Vagina (tissue), 2 donors: ENCODE results near the gene CEP128. TPM values are rescaled to one million over a fixed set of nuclear protein-coding genes. Genes with fewer than 3 reads are reported as not detected.
A peak's percentile ranks its signal among the peaks of the same experiment; 100 is the strongest.

Experiments
- DNase-seq, 2 donors: peaks; one replicate each; pipeline ENCODE4 v3.0.0-alpha.2; 2017; ENCODE audit errors: extremely low spot score in 2 of 2
- H3K27ac ChIP-seq: fragments of 200-600 bp; sonication (generic); one replicate; pipeline ENCODE4 v1.5.1; 2019
- H3K27me3 ChIP-seq: fragments of 200-600 bp; sonication (generic); one replicate; pipeline ENCODE4 v1.5.1; 2019
- H3K36me3 ChIP-seq, 2 donors: fragments of 200-600 bp; sonication (generic); one replicate each; pipeline ENCODE4 v1.5.1; 2017 to 2019
- H3K4me1 ChIP-seq: fragments of 200-600 bp; sonication (generic); one replicate; pipeline ENCODE4 v1.5.1; 2019
- H3K4me3 ChIP-seq, 2 donors: fragments of 200-600 bp; sonication (generic); 1 replicate in 1 of 2; 2 replicates in 1 of 2; pipeline ENCODE4 v1.5.1; 2016 to 2019
- H3K9me3 ChIP-seq: fragments of 200-600 bp; sonication (generic); one replicate; pipeline ENCODE4 v1.5.1; 2019
- POLR2A ChIP-seq, 2 donors: fragments of 450-650 bp; IDR thresholded peaks; one replicate each; pipeline ENCODE4 v1.6.1; 2017; ENCODE audit warnings: antibody characterized with exemption in 2 of 2, mild to moderate bottlenecking in 2 of 2, moderate library complexity in 2 of 2
- POLR2AphosphoS5 ChIP-seq, 2 donors: sonication (generic); formaldehyde crosslinking; IDR thresholded peaks; one replicate each; pipeline ENCODE4 v1.9.0; 2017; ENCODE audit warnings: antibody characterized with exemption in 2 of 2, mild to moderate bottlenecking in 2 of 2, low read depth in 1 of 2; ENCODE audit not compliant: insufficient read depth in 1 of 2
- intact Hi-C: fragments of 100-400 bp; cut with DNase I; formaldehyde crosslinking; loops from one replicate; pipeline ENCODE4 v1.15.1; 2023
- total RNA-seq: library from RNA; depleted of rRNA; stranded (reverse); fragments of >200 nt; gene quantifications from one replicate; pipeline ENCODE4 v1.2.3, GENCODE V29; 2016
- TF ChIP-seq, protein P1 (sequence below), 3 experiments: fragments of 450-650 bp in 2 of 3; fragments of 200-600 bp in 1 of 3; sonication (generic) in 1 of 3; IDR thresholded peaks; one replicate each; pipeline ENCODE4 v1.5.1; 2017 to 2019; ENCODE audit warnings: antibody characterized with exemption in 3 of 3, mild to moderate bottlenecking in 2 of 3, moderate library complexity in 2 of 3

CEP128 gene
- total RNA-seq, 1 donor from 2014 or later: 6.6 TPM

DNA sequence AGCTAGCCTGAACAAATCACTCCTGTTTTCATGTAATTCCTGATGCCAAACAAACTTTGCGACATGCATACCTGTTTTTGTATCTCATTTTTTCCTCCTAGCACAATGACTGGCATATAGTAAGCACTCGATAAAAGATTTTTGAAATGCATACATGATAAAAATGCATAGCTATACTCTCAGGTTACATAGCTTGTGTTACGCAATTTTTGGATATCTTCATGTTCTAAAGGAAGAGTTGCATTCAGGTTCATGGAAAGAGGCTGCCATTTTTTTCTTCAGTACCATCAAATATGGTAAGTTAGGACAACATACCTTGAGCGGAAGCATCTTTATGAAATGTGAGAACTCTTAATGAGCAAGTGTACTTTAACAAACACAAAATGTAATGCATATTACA is 445.4 kb downstream of the CEP128 start:
- DNase-seq: no peak
- Histone ChIP-seq H3K4me1 (peaks cover 9% of the 10 kb centered on the region), H3K27ac (no peak overlapping the region), H3K9me3 (no peaks in the 10 kb centered on the region), H3K36me3 (no peaks in the 10 kb centered on the region), H3K27me3 (no peaks in the 10 kb centered on the region), H3K4me3 (no peak overlapping the region)
- TF ChIP-seq POLR2A (IDR thresholded peaks at IDR 0.05): no peak
- intact Hi-C loops: no loop called here

DNA sequence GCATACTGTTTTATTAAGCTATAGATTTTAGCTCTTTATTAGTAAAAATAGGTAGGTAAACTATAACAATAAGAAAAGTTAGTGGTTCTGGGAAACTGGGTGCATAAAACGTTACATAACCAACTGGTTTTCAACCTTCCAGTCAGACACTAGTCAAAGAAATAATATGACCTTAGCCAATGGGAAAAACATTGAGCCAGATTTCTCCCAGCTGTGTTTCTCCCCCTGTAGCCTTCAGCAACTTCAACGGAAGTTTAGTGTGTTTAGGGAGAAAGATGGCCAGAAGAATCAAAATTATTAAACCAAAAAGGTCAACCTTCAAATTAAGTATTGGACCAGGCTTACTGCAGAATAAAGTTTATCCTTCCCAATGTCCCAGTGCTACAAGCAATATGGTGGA is 446.8 kb downstream of the CEP128 start:
- intact Hi-C loops: no loop called here
- Histone ChIP-seq H3K36me3 (no peaks in the 10 kb centered on the region), H3K27ac (no peak overlapping the region), H3K4me1 (peaks cover 9% of the 10 kb centered on the region), H3K27me3 (no peaks in the 10 kb centered on the region), H3K9me3 (no peaks in the 10 kb centered on the region), H3K4me3 (no peak overlapping the region)
- no peak for DNase-seq
- TF ChIP-seq POLR2AphosphoS5 (IDR thresholded peaks at IDR 0.05; ENCODE audit: insufficient read depth in 1 of 2, low read depth in 1 of 2): no peak
- no peak for TF ChIP-seq POLR2A (IDR thresholded peaks at IDR 0.05)
- TF ChIP-seq, protein P1, sequence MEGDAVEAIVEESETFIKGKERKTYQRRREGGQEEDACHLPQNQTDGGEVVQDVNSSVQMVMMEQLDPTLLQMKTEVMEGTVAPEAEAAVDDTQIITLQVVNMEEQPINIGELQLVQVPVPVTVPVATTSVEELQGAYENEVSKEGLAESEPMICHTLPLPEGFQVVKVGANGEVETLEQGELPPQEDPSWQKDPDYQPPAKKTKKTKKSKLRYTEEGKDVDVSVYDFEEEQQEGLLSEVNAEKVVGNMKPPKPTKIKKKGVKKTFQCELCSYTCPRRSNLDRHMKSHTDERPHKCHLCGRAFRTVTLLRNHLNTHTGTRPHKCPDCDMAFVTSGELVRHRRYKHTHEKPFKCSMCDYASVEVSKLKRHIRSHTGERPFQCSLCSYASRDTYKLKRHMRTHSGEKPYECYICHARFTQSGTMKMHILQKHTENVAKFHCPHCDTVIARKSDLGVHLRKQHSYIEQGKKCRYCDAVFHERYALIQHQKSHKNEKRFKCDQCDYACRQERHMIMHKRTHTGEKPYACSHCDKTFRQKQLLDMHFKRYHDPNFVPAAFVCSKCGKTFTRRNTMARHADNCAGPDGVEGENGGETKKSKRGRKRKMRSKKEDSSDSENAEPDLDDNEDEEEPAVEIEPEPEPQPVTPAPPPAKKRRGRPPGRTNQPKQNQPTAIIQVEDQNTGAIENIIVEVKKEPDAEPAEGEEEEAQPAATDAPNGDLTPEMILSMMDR (IDR thresholded peaks at IDR 0.05): no peak

DNA sequence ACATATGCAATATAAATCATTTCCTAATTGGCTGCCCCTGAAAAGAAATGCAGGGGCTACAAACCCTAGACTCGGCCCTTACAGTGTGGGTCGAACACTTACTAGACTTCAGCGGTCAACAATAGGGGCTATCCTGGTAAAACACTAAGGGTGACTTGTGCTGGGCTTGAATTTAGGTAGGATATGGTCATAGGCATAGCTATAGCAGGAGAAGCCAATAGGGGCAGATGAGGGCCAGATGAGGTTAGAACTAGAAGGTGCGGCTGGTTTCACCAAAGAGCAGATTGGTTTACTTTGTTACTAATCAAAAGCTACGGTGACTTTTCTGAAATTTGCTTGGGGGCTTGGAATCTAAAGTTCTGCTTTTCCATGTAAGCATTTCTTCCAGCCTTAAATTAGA is 447.9 kb downstream of the CEP128 start:
- Histone ChIP-seq H3K27me3 (no peaks in the 10 kb centered on the region), H3K36me3 (no peaks in the 10 kb centered on the region), H3K9me3 (no peaks in the 10 kb centered on the region), H3K4me1 (peaks cover 9% of the 10 kb centered on the region), H3K27ac (no peak overlapping the region), H3K4me3 (no peak overlapping the region)
- intact Hi-C loops: no loop called here
- TF ChIP-seq, protein P1 (IDR thresholded peaks at IDR 0.05): no peak
- no peak for TF ChIP-seq POLR2A (IDR thresholded peaks at IDR 0.05)
- TF ChIP-seq POLR2AphosphoS5 (IDR thresholded peaks at IDR 0.05; ENCODE audit: insufficient read depth in 1 of 2, low read depth in 1 of 2): no peak
- no peak for DNase-seq

DNA sequence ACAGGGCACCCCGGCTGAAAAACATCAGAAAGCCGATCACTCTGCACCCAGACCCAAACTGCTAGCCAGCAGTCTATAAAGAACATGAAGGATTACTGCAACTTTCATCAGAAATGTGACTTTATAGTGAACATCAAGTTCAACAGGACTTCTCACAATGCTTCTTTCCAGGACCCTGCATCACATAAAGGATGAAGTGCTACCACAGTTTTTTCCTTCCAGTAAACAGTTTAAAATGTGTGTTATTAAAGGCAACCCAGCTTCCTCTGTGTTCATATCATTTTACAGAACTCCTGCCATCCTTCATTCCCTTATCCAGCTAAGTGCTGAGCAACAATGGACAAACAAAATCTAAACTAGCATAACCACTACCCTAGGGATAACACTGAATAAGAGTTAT is 449.9 kb downstream of the CEP128 start:
- peak overlapping the region; percentile 8 for H3K27ac ChIP-seq
- no peak overlapping the region for H3K4me3 ChIP-seq
- no peaks in the 10 kb centered on the region for H3K36me3 ChIP-seq
- no peaks in the 10 kb centered on the region for H3K9me3 ChIP-seq
- DNase-seq: no peak
- peaks cover 9% of the 10 kb centered on the region for H3K4me1 ChIP-seq
- no peaks in the 10 kb centered on the region for H3K27me3 ChIP-seq
- TF ChIP-seq POLR2AphosphoS5 (IDR thresholded peaks at IDR 0.05; ENCODE audit: insufficient read depth in 1 of 2, low read depth in 1 of 2): no peak
- no peak for TF ChIP-seq POLR2A (IDR thresholded peaks at IDR 0.05)
- TF ChIP-seq, protein P1 (IDR thresholded peaks at IDR 0.05): no peak
- intact Hi-C loops: no loop called here

DNA sequence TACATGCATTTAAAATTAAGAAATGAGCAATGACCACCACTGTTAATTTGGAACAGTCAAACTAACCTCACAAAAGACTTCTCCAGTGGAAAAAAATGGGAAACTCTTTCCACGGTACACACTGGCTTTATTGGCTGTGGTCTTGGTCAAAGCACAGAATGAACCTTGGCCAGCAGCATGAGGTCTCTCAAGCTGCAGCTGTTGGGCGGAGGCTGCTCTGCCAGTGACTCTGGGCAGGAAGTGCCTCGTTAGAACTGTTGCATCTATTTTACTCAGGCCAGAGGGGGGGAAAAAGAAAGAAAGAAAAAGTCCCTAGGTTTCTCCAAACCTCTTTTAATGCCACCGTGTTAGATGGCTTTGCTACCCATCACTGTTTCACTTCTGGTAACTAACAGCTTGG is 450.4 kb downstream of the CEP128 start:
- intact Hi-C loops: no loop called here
- no peak for DNase-seq
- H3K4me3 ChIP-seq: no peak overlapping the region
- peaks cover 9% of the 10 kb centered on the region for H3K4me1 ChIP-seq
- TF ChIP-seq POLR2A (IDR thresholded peaks at IDR 0.05): no peak
- no peak for TF ChIP-seq POLR2AphosphoS5 (IDR thresholded peaks at IDR 0.05; ENCODE audit: insufficient read depth in 1 of 2, low read depth in 1 of 2)
- TF ChIP-seq, protein P1 (IDR thresholded peaks at IDR 0.05): no peak
- no peaks in the 10 kb centered on the region for H3K36me3 ChIP-seq
- peak overlapping the region; percentile 8 for H3K27ac ChIP-seq
- H3K27me3 ChIP-seq: no peaks in the 10 kb centered on the region
- no peaks in the 10 kb centered on the region for H3K9me3 ChIP-seq

DNA sequence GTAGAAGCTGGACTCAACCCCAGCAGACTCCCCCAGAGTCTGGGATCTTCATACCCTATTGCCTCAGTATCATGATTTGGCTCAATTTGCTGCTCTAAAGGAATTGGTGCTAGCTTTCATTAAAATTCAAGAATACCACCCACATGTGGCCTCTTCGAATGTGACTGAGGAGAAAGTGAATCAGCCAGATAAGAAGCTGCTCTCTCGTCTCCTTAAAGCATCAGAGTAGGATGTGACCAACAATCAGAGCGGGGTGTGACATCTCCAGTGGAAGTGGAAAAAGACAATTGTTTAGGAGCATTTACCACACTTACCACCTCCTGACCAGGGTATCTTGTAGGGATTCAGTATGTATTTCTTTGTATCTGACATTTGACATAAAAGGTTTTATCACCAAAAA is 452.0 kb downstream of the CEP128 start:
- intact Hi-C loops: no loop called here
- Histone ChIP-seq H3K4me3 (no peak overlapping the region), H3K9me3 (no peaks in the 10 kb centered on the region), H3K36me3 (no peaks in the 10 kb centered on the region), H3K4me1 (peaks cover 9% of the 10 kb centered on the region), H3K27ac (no peak overlapping the region), H3K27me3 (no peaks in the 10 kb centered on the region)
- TF ChIP-seq, protein P1 (IDR thresholded peaks at IDR 0.05): no peak
- TF ChIP-seq POLR2A (IDR thresholded peaks at IDR 0.05) (no peak), POLR2AphosphoS5 (IDR thresholded peaks at IDR 0.05; ENCODE audit: insufficient read depth in 1 of 2, low read depth in 1 of 2) (no peak)
- no peak for DNase-seq
